ENCODE results near the gene SCRN1.

SCRN1 gene

DNA sequence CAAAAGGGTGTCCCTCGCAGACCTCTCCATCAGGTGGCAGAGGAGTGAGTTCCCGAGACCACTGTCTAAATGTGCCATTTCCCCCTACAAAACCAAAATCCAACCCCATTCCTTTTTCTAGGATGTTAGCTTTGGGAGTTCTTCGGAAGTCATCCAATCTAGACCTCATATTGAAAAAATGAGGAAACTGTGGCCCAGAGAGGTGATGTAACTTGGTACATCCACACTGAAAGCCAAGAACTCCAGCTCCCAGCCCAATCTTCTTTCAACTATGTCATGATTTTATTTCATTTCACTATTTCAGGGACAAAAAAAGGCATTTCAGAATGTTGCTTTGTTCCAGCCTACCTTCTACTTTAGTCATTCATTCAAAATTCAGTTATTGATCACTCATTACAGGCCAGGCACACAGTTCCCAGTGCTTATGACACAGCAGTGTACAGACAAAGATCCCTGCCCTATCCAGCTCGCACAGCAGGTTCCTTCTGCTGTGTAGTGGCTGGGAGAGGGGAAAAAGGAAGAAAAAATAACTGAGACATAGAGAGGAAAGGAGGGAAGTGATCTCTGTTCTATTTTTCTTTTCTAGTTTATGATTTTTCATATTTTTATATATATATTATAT is 35.8 kb downstream of the SCRN1 start:
- Histone ChIP-seq H3K4me1 (ENCODE audit: insufficient read depth, low read length) (peaks cover 3% of the 10 kb centered on the region), H2AFZ (ENCODE audit: low read depth, low read length) (no peak overlapping the region), H3K4me3 (ENCODE audit: low read length) (no peak overlapping the region), H3K27me3 (ENCODE audit: insufficient read depth, low read length) (no peaks in the 10 kb centered on the region), H3K36me3 (ENCODE audit: insufficient read depth, low read length) (peaks cover 62% of the 10 kb centered on the region), H3K9me3 (ENCODE audit: low read length) (peaks cover 14% of the 10 kb centered on the region)

DNA sequence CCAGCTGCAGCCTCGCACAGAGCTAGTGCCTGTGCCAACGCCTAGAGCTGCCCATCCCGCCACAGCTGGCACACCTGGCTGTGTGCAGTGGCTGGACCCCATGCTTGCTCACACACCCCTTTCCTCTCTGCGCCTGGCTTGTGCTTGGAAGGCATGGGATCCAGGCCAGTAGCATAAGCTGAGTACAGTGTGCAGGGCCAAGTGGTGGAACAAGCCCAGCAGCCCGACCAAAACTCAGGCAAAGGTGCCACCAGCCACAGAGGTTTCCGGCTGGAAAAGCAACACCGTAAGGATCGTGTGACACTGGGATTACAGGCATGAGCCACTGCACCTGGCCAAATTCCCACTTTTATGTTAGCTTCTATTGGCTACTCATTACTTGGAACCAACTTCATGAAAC is 38.4 kb downstream of the SCRN1 start:
- H3K4me3 ChIP-seq (ENCODE audit: low read length) = no peak overlapping the region
- H3K27me3 ChIP-seq (ENCODE audit: insufficient read depth, low read length) = no peaks in the 10 kb centered on the region
- peaks cover 14% of the 10 kb centered on the region for H3K9me3 ChIP-seq (ENCODE audit: low read length)
- no peaks in the 10 kb centered on the region for H3K4me1 ChIP-seq (ENCODE audit: insufficient read depth, low read length)
- no peak overlapping the region for H2AFZ ChIP-seq (ENCODE audit: low read depth, low read length)
- peaks cover 81% of the 10 kb centered on the region for H3K36me3 ChIP-seq (ENCODE audit: insufficient read depth, low read length)

DNA sequence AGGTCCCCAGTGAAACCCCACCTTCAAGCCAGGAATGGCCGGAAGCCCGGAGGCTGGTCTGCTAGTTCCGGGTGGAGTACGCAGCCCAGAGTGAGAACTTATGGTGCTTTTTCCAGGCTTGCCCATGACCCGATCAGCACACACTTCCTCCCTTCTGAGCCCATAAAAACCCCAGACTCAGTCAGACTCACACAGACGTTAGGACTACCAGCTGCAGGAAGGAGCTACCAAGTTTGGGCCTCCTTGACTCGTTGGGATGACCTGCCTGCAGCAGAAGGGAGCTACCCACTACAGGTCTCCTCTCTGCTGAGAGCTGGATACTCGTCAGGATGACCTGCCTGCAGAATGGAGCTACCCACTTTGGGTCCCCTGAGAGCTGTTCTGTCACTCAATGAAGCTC is 39.1 kb downstream of the SCRN1 start:
- H3K9me3 ChIP-seq (ENCODE audit: low read length) = peaks cover 14% of the 10 kb centered on the region
- H3K4me3 ChIP-seq (ENCODE audit: low read length) = no peak overlapping the region
- peaks cover 82% of the 10 kb centered on the region for H3K36me3 ChIP-seq (ENCODE audit: insufficient read depth, low read length)
- H2AFZ ChIP-seq (ENCODE audit: low read depth, low read length) = no peak overlapping the region
- H3K27me3 ChIP-seq (ENCODE audit: insufficient read depth, low read length) = no peaks in the 10 kb centered on the region
- no peaks in the 10 kb centered on the region for H3K4me1 ChIP-seq (ENCODE audit: insufficient read depth, low read length)

DNA sequence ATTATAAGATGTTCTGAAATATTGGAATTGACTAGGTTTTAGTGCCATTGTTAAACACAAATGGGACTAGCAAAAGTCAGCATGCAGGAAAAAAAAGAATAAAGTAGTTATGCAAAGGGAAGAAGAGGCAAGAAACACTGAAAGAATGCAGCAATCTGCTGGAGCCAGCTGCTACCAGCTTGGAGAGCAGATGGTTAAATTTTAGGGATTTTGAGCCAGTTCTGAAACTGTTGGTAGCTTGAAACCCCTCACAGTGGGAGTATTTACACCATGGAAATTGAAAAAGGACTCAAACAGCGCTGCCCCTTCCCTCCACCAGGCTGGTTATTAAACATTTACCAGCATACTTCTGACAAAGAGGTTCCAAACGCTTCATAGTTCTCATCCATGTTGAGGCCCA is 41.0 kb downstream of the SCRN1 start:
- peaks cover 14% of the 10 kb centered on the region for H3K9me3 ChIP-seq (ENCODE audit: low read length)
- H3K36me3 ChIP-seq (ENCODE audit: insufficient read depth, low read length) = peaks cover 85% of the 10 kb centered on the region
- no peak overlapping the region for H2AFZ ChIP-seq (ENCODE audit: low read depth, low read length)
- H3K4me3 ChIP-seq (ENCODE audit: low read length) = no peak overlapping the region
- H3K4me1 ChIP-seq (ENCODE audit: insufficient read depth, low read length) = no peaks in the 10 kb centered on the region
- H3K27me3 ChIP-seq (ENCODE audit: insufficient read depth, low read length) = no peaks in the 10 kb centered on the region

DNA sequence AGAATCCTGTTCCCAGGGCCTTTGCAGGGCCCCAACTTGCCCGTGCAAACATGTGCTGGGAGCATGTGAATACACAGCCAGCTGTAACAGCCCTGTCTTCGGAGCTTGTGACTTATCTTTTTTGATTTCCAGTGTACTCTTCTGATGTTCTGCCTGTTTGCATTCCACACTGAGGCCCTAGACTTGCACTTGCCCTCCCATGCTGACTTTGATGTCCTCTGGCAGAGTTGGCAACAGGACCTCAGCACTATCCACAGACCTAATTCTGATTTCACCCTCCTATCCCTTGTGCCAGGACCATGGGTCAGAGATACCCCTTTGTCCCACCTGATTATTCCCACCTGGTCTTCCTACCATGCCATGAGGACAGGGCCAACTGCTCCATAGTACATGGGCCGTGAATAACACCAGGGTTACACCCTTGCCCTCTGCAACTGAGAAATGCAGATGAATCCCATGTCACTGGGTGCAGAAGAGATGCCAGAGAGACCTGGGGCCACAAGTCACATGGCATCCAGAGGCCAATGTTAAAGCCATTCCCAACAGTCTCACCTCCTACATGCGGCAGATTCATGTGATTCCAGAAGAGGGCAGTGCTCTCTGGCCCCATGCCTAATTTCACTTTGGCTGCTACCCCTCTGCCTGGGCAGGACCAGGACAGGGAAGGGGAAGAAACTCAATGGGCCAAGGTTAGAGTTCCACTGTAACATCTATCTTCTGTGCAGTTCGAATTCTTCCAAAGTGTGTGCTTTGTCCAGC is 43.0 kb downstream of the SCRN1 start:
- Histone ChIP-seq H3K4me1 (ENCODE audit: insufficient read depth, low read length) (no peaks in the 10 kb centered on the region), H3K36me3 (ENCODE audit: insufficient read depth, low read length) (peaks cover 85% of the 10 kb centered on the region), H3K4me3 (ENCODE audit: low read length) (no peak overlapping the region), H2AFZ (ENCODE audit: low read depth, low read length) (no peak overlapping the region), H3K9me3 (ENCODE audit: low read length) (peaks cover 14% of the 10 kb centered on the region), H3K27me3 (ENCODE audit: insufficient read depth, low read length) (no peaks in the 10 kb centered on the region)

DNA sequence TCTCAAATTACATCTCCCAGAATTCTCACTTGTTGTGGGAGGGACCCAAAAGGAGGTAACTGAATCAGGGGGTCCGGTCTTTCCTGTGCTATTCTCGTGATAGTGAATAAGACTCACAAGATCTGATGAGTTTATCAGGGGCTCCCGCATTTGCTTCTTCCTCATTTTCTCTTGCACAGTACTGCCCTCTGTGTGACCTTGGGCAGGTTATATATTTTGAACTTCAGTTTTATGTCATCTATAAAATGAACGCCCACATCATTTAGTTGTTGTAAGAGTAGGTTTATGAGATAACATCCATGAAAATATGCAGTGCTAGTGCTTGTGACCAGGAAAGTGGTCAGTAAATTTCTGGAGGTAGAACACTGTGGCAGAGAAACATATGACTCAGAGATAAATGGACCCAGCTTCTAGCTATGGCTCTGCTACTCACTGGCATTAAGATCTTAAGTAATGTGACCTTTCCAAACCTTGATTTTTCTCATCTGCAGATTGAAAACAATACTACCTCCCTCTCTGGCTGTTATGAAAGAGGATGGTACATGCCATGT is 44.3 kb downstream of the SCRN1 start:
- no peak overlapping the region for H3K4me3 ChIP-seq (ENCODE audit: low read length)
- H3K9me3 ChIP-seq (ENCODE audit: low read length) = peaks cover 5% of the 10 kb centered on the region
- H2AFZ ChIP-seq (ENCODE audit: low read depth, low read length) = no peak overlapping the region
- H3K27me3 ChIP-seq (ENCODE audit: insufficient read depth, low read length) = no peaks in the 10 kb centered on the region
- peaks cover 85% of the 10 kb centered on the region for H3K36me3 ChIP-seq (ENCODE audit: insufficient read depth, low read length)
- no peaks in the 10 kb centered on the region for H3K4me1 ChIP-seq (ENCODE audit: insufficient read depth, low read length)

- no peak overlapping the region for H2AFZ ChIP-seq (ENCODE audit: low read depth, low read length)
- no peak overlapping the region for H3K4me3 ChIP-seq (ENCODE audit: low read length)
- H3K4me1 ChIP-seq (ENCODE audit: insufficient read depth, low read length) = no peaks in the 10 kb centered on the region
- peaks cover 88% of the 10 kb centered on the region for H3K36me3 ChIP-seq (ENCODE audit: insufficient read depth, low read length)
- no peaks in the 10 kb centered on the region for H3K27me3 ChIP-seq (ENCODE audit: insufficient read depth, low read length)
- no peaks in the 10 kb centered on the region for H3K9me3 ChIP-seq (ENCODE audit: low read length)
Measured at GRCh38 chr7:29940199-29940598, 49.4 kb downstream of the SCRN1 start.

DNA sequence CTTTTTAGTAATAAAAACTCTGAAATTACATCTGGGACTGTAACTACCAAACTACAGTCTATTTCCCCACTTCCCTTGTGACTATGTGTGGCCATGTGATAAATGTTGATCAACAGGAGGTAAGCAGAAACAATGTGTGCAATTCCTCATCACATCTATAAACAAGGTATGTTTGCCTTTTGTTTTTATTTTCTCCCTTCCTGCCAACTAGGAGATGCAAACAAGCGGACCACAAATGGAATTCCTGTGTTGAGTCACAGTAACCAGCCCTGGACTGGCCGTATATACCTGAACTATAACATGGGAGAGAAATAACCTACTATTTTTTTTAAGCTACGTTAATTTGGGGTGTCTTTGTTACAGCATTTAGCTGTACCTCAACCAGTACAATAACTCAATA is 52.5 kb downstream of the SCRN1 start:
- H2AFZ ChIP-seq (ENCODE audit: low read depth, low read length) = no peak overlapping the region
- H3K4me1 ChIP-seq (ENCODE audit: insufficient read depth, low read length) = no peaks in the 10 kb centered on the region
- no peaks in the 10 kb centered on the region for H3K9me3 ChIP-seq (ENCODE audit: low read length)
- H3K36me3 ChIP-seq (ENCODE audit: insufficient read depth, low read length) = peaks cover 81% of the 10 kb centered on the region
- H3K27me3 ChIP-seq (ENCODE audit: insufficient read depth, low read length) = no peaks in the 10 kb centered on the region
- no peak overlapping the region for H3K4me3 ChIP-seq (ENCODE audit: low read length)

- Histone ChIP-seq H2AFZ (ENCODE audit: low read depth, low read length) (no peak overlapping the region), H3K4me1 (ENCODE audit: insufficient read depth, low read length) (no peaks in the 10 kb centered on the region), H3K9me3 (ENCODE audit: low read length) (no peaks in the 10 kb centered on the region), H3K36me3 (ENCODE audit: insufficient read depth, low read length) (peaks cover 73% of the 10 kb centered on the region), H3K27me3 (ENCODE audit: insufficient read depth, low read length) (no peaks in the 10 kb centered on the region), H3K4me3 (ENCODE audit: low read length) (no peak overlapping the region)
Measured at GRCh38 chr7:29935111-29935510, 54.5 kb downstream of the SCRN1 start.

DNA sequence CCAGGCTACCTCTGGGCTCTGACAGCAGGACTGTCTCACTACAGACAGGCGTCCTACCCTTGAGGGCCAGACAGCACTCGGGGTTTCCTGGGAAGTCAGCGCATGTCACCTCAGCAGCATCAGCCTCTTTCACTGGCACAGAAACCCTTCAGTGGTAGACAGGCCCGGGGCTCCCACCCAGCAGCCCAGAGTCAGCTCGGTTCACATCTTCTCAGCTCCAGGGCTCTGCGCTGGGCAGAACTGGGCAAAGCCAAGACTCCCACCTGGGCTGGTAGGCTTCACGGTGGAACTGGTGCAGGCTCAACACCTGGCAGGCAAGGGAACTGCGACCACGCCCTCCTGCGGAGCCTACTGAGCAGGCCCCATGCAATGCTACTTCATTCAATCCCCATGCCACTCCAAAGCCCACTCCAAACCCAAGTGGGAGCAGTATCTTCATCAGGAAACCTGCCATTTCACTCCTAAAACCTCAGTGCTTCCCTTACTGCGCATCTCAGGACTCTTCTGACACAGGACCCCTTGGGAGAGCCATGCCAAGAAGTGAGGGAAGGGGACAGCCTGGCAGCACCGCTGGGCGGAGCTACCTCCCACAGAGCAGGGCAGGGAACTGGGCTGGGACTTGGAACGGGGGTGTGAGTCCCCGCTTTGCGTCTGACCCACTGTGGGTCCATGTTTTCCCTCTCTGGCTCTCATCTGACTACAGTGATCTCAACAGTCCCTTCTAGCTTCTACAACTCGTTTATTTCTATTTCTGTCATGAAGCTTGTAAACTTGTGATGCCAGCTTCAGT is 60.4 kb downstream of the SCRN1 start:
- Histone ChIP-seq H3K36me3 (ENCODE audit: insufficient read depth, low read length) (peaks cover 41% of the 10 kb centered on the region), H3K4me1 (ENCODE audit: insufficient read depth, low read length) (no peaks in the 10 kb centered on the region), H2AFZ (ENCODE audit: low read depth, low read length) (no peak overlapping the region), H3K4me3 (ENCODE audit: low read length) (no peak overlapping the region), H3K27me3 (ENCODE audit: insufficient read depth, low read length) (no peaks in the 10 kb centered on the region), H3K9me3 (ENCODE audit: low read length) (no peaks in the 10 kb centered on the region)

DNA sequence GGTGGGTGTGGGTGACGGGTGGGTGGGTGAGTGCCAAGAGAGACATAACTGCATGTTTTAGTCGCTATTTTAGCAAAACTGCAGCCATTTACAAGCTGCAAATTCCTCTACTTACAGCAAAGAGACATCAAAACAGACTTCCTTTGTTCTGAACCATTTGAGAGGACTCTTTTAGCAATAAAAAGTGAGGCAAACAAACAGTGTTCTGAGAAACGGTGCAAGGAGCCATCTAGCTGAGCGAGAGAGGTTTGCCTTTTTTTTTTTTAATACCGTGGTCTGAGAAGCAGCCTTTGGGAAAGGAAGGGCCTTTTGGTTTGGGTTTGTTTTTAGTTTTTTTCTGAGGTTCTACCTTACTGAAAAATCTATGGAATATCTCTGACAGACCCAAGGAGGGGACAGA is 62.9 kb downstream of the SCRN1 start:
- Histone ChIP-seq H2AFZ (ENCODE audit: low read depth, low read length) (no peak overlapping the region), H3K9me3 (ENCODE audit: low read length) (no peaks in the 10 kb centered on the region), H3K36me3 (ENCODE audit: insufficient read depth, low read length) (peaks cover 48% of the 10 kb centered on the region), H3K4me1 (ENCODE audit: insufficient read depth, low read length) (no peaks in the 10 kb centered on the region), H3K4me3 (ENCODE audit: low read length) (no peak overlapping the region), H3K27me3 (ENCODE audit: insufficient read depth, low read length) (no peaks in the 10 kb centered on the region)

GRCh38 chr7:29926216-29926615 is 63.4 kb downstream of the SCRN1 start:
- peaks cover 46% of the 10 kb centered on the region for H3K36me3 ChIP-seq (ENCODE audit: insufficient read depth, low read length)
- H2AFZ ChIP-seq (ENCODE audit: low read depth, low read length) = no peak overlapping the region
- no peaks in the 10 kb centered on the region for H3K27me3 ChIP-seq (ENCODE audit: insufficient read depth, low read length)
- H3K4me1 ChIP-seq (ENCODE audit: insufficient read depth, low read length) = no peaks in the 10 kb centered on the region
- H3K4me3 ChIP-seq (ENCODE audit: low read length) = no peak overlapping the region
- no peaks in the 10 kb centered on the region for H3K9me3 ChIP-seq (ENCODE audit: low read length)

GRCh38 chr7:29924684-29925083 is 64.9 kb downstream of the SCRN1 start:
- Histone ChIP-seq H2AFZ (ENCODE audit: low read depth, low read length) (no peak overlapping the region), H3K36me3 (ENCODE audit: insufficient read depth, low read length) (peaks cover 45% of the 10 kb centered on the region), H3K4me3 (ENCODE audit: low read length) (no peak overlapping the region), H3K9me3 (ENCODE audit: low read length) (no peaks in the 10 kb centered on the region), H3K27me3 (ENCODE audit: insufficient read depth, low read length) (no peaks in the 10 kb centered on the region), H3K4me1 (ENCODE audit: insufficient read depth, low read length) (no peaks in the 10 kb centered on the region)
